Keratinocyte (primary cell): ENCODE results near the gene GIMAP8. TPM values are rescaled to one million over a fixed set of nuclear protein-coding genes. Genes with fewer than 3 reads are reported as not detected.

Source experiments
- DNase-seq: peaks from one replicate; pipeline ENCODE4 v3.0.0-alpha.2; 2011; ENCODE audit warnings: low read depth, missing footprints, low spot score
- FAIRE-seq: peaks from 2 replicates; lab custom pipeline; 2011; peaks lifted over from hg19 to GRCh38; lab: Jason Lieb, UNC
- H2AFZ ChIP-seq: 2 replicates; pipeline ENCODE4 v1.6.0; 2012; ENCODE audit warnings: low read length, control low read depth, inconsistent platforms; ENCODE audit not compliant: control insufficient read depth
- H3K27ac ChIP-seq: 2 replicates; pipeline ENCODE4 v1.5.1; 2011; ENCODE audit warnings: low read length; ENCODE audit not compliant: control insufficient read depth, insufficient read depth
- H3K27me3 ChIP-seq: 3 replicates; pipeline ENCODE4 v1.6.0; 2011; ENCODE audit warnings: low read length; ENCODE audit not compliant: control insufficient read depth, insufficient read depth; ENCODE audit errors: extremely low read depth
- H3K36me3 ChIP-seq, 2 experiments: 2 replicates in 1 of 2; 3 replicates in 1 of 2; pipeline ENCODE4 v1.5.1; 2011; ENCODE audit warnings: low read length in 2 of 2, mild to moderate bottlenecking in 1 of 2; ENCODE audit not compliant: control insufficient read depth in 2 of 2, insufficient read depth in 2 of 2; ENCODE audit errors: extremely low read depth in 1 of 2
- H3K4me1 ChIP-seq: 3 replicates; pipeline ENCODE4 v1.5.1; 2011; ENCODE audit warnings: low read length; ENCODE audit not compliant: control insufficient read depth, insufficient read depth; ENCODE audit errors: extremely low read depth
- H3K4me2 ChIP-seq: 3 replicates; pipeline ENCODE4 v1.6.0; 2011; ENCODE audit warnings: low read depth, low read length; ENCODE audit not compliant: control insufficient read depth, insufficient read depth; ENCODE audit errors: extremely low read depth
- H3K4me3 ChIP-seq, 3 experiments: fragments of 200-600 bp in 1 of 3; sonication (generic) in 1 of 3; 2 replicates in 2 of 3; 3 replicates in 1 of 3; pipeline ENCODE4 v1.5.1; 2011 to 2016; ENCODE audit warnings: low read length in 3 of 3, mild to moderate bottlenecking in 3 of 3, control low read depth in 2 of 3, inconsistent platforms in 1 of 3, low read depth in 1 of 3, mixed read lengths in 1 of 3, mixed run types in 1 of 3, moderate library complexity in 1 of 3; ENCODE audit not compliant: control insufficient read depth in 2 of 3, insufficient read depth in 2 of 3; ENCODE audit errors: extremely low read depth in 1 of 3
- H3K79me2 ChIP-seq: 2 replicates; pipeline ENCODE4 v1.6.0; 2012; ENCODE audit warnings: low read length; ENCODE audit not compliant: control insufficient read depth, insufficient read depth
- H3K9ac ChIP-seq: 3 replicates; pipeline ENCODE4 v1.6.0; 2011; ENCODE audit warnings: low read length; ENCODE audit not compliant: control insufficient read depth, insufficient read depth; ENCODE audit errors: extremely low read depth
- H3K9me1 ChIP-seq: 3 replicates; pipeline ENCODE4 v1.6.0; 2011; ENCODE audit warnings: low read length; ENCODE audit not compliant: control insufficient read depth, insufficient read depth; ENCODE audit errors: extremely low read depth
- H3K9me3 ChIP-seq: 2 replicates; pipeline ENCODE4 v1.5.1; 2012; ENCODE audit warnings: low read depth, low read length; ENCODE audit not compliant: control insufficient read depth
- H4K20me1 ChIP-seq: 3 replicates; pipeline ENCODE4 v1.6.0; 2011; ENCODE audit warnings: low read length; ENCODE audit not compliant: control insufficient read depth, insufficient read depth; ENCODE audit errors: extremely low read depth
- EZH2 ChIP-seq: IDR thresholded peaks from one replicate; pipeline ENCODE4 v1.6.1; 2012; ENCODE audit warnings: inconsistent platforms, mild to moderate bottlenecking, low read length, moderate library complexity
- dilution Hi-C: fragments of 300-500 bp; cut with MboI; formaldehyde crosslinking; loops from one replicate; pipeline ENCODE4 v1.7.0; 2020; ENCODE audit warnings: low sequenced_read_pairs; ENCODE audit not compliant: extremely low pct_ligation_motif_present
- polyA plus RNA-seq, 5 experiments: library from polyadenylated mRNA; depleted of rRNA in 3 of 5; stranded (reverse) in 3 of 5; stranded (forward) in 1 of 5; unstranded in 1 of 5; fragments of >200 nt; gene quantifications; 1 replicate in 1 of 5; 2 replicates in 3 of 5; 3 replicates in 1 of 5; pipeline versions ENCODE4 v1.2.1 to v1.2.3, GENCODE V29; 2011 to 2012; ENCODE audit warnings: missing spikeins in 2 of 5, low read depth in 1 of 5, low replicate concordance in 1 of 5
- TF ChIP-seq, protein P1 (sequence below), 3 experiments: IDR thresholded peaks in 1 of 3; conservative IDR thresholded peaks in 1 of 3; optimal IDR thresholded peaks in 1 of 3; 2 replicates in 2 of 3; 3 replicates in 1 of 3; pipeline versions ENCODE3 to v1.5.1; 2011; ENCODE audit warnings: low read length in 3 of 3, mild to moderate bottlenecking in 3 of 3, moderate library complexity in 2 of 3, control low read depth in 1 of 3, inconsistent platforms in 1 of 3; ENCODE audit not compliant: insufficient read depth in 2 of 3; ENCODE audit errors: extremely low read depth in 1 of 3

The GIMAP8 gene
- polyA plus RNA-seq, 1 donor (not counting 4 experiments of a cell fraction or from before 2014, with no cell fraction given), result 0.26 TPM

DNA sequence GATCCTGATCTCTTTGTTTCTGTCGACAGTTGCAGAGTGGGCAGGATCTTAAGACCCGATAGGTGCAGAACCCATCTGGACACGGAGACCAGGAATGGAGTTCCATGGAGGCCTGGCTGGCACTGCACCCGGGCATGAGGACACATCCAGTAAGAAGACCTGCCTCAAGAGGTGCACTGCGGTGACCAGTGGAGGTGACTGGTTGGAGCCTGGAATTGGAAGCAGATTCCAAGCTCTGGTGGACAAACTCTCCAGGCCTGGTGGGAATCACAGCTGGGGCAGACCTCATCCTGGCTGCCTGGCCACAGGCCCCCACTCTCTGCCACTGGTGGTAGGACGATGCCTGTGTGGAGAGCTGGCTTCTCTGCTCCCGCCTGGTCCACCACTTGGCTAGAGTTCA is 40.3 kb upstream of the GIMAP8 start:
- H3K9me3 ChIP-seq, result no peaks in the 10 kb centered on the region
- H3K36me3 ChIP-seq, result no peaks in the 10 kb centered on the region
- no peak for TF ChIP-seq EZH2
- TF ChIP-seq, protein P1, sequence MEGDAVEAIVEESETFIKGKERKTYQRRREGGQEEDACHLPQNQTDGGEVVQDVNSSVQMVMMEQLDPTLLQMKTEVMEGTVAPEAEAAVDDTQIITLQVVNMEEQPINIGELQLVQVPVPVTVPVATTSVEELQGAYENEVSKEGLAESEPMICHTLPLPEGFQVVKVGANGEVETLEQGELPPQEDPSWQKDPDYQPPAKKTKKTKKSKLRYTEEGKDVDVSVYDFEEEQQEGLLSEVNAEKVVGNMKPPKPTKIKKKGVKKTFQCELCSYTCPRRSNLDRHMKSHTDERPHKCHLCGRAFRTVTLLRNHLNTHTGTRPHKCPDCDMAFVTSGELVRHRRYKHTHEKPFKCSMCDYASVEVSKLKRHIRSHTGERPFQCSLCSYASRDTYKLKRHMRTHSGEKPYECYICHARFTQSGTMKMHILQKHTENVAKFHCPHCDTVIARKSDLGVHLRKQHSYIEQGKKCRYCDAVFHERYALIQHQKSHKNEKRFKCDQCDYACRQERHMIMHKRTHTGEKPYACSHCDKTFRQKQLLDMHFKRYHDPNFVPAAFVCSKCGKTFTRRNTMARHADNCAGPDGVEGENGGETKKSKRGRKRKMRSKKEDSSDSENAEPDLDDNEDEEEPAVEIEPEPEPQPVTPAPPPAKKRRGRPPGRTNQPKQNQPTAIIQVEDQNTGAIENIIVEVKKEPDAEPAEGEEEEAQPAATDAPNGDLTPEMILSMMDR (optimal IDR thresholded peaks at IDR 0.05 in 1 of 3, IDR thresholded peaks at IDR 0.05 in 1 of 3, conservative IDR thresholded peaks at IDR 0.05 in 1 of 3; ENCODE audit: extremely low read depth in 1 of 3, insufficient read depth in 2 of 3, low read length in 3 of 3), result no peak
- no peak overlapping the region for H3K27ac ChIP-seq
- no peak overlapping the region for H3K4me3 ChIP-seq
- FAIRE-seq, result no peak
- dilution Hi-C loops, result no loop called here
- H2AFZ ChIP-seq, result no peak overlapping the region
- no peak overlapping the region for H3K4me2 ChIP-seq
- no peaks in the 10 kb centered on the region for H3K9me1 ChIP-seq
- H3K27me3 ChIP-seq, result no peaks in the 10 kb centered on the region
- peaks cover 13% of the 10 kb centered on the region for H3K4me1 ChIP-seq
- no peaks in the 10 kb centered on the region for H3K79me2 ChIP-seq
- no peak overlapping the region for H3K9ac ChIP-seq
- H4K20me1 ChIP-seq, result no peaks in the 10 kb centered on the region
- DNase-seq, result no peak

DNA sequence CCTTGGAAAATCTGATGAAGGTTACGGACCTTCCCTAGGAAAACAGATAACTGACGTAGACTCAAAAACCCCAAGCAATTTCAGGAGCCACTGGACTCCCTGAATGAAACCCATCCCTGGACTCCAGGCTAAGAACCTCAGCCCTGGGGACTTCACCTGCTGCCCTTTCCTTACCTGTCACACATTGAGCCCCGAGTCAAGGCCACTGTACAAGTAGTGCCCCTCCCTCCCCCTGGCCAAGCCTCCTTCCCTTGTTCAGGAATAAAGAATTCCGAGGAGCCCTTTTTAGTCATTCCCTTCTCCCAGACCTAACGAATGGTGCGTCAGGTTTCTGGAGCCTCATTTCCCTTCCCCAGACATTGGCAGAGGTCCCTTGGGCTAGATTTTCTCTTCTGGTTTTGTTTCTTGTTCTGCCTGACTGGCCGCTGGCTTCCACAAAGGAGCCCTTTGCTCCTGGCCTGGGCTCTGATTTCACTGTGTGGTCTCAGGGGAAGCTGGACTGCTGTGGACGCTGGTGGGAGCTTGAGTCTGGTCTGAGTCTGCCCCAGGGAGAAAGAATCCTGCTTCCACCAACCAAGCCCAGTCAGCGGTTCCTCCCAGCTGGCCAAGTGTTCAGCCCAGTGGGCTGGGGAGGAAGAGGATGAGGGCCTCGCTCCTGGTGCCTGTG is 39.6 kb upstream of the GIMAP8 start:
- Histone ChIP-seq H3K9me3 (no peaks in the 10 kb centered on the region), H4K20me1 (no peaks in the 10 kb centered on the region), H3K27me3 (no peaks in the 10 kb centered on the region), H3K4me1 (peaks cover 11% of the 10 kb centered on the region), H3K4me3 (no peak overlapping the region), H3K27ac (no peak overlapping the region), H3K9ac (no peak overlapping the region), H3K79me2 (no peaks in the 10 kb centered on the region), H3K36me3 (no peaks in the 10 kb centered on the region), H2AFZ (no peak overlapping the region), H3K9me1 (no peaks in the 10 kb centered on the region), H3K4me2 (no peak overlapping the region)
- DNase-seq (no peak), FAIRE-seq (no peak)
- TF ChIP-seq, protein P1 (optimal IDR thresholded peaks at IDR 0.05 in 1 of 3, IDR thresholded peaks at IDR 0.05 in 1 of 3, conservative IDR thresholded peaks at IDR 0.05 in 1 of 3; ENCODE audit: extremely low read depth in 1 of 3, insufficient read depth in 2 of 3, low read length in 3 of 3), result no peak
- no peak for TF ChIP-seq EZH2
- dilution Hi-C loops, result no loop called here
